Large intestine (tissue), 12 donors: ENCODE data around the gene MAP3K7. TPM values are rescaled to one million over a fixed set of nuclear protein-coding genes. Genes with fewer than 3 reads are reported as not detected.

Source experiments
- DNase-seq, 2 donors: peaks; one replicate each; pipeline versions ENCODE4 v3.0.0 to v3.0.0-alpha.2; 2013
- H3K27ac ChIP-seq: one replicate; pipeline ENCODE4 v1.5.1; 2013; ENCODE audit warnings: low read length
- H3K27me3 ChIP-seq: 2 replicates; pipeline ENCODE4 v1.6.1; 2013; ENCODE audit warnings: low read length; ENCODE audit not compliant: control insufficient read depth, insufficient read depth
- H3K36me3 ChIP-seq: 2 replicates; pipeline ENCODE4 v1.6.1; 2013; ENCODE audit warnings: low read length; ENCODE audit not compliant: control insufficient read depth, insufficient read depth
- H3K4me1 ChIP-seq: one replicate; pipeline ENCODE4 v1.6.1; 2013; ENCODE audit warnings: low read length; ENCODE audit not compliant: control insufficient read depth, insufficient read depth
- H3K4me3 ChIP-seq: one replicate; pipeline ENCODE4 v1.5.1; 2013; ENCODE audit warnings: low read length
- H3K9me3 ChIP-seq: one replicate; pipeline ENCODE4 v1.6.1; 2013; ENCODE audit warnings: mild to moderate bottlenecking, low read depth, low read length, moderate library complexity; ENCODE audit not compliant: control insufficient read depth
- WGBS: methylation state at CpG from one replicate; pipeline ENCODE4 v1.1.5; 2013; ENCODE audit warnings: low lambda C conversion rate; ENCODE audit not compliant: insufficient coverage; 5-methylcytosine and 5-hydroxymethylcytosine counted together
- long read RNA-seq, 11 donors: transcript quantifications; one replicate each; lab custom pipeline, GENCODE V29; 2026
- polyA plus RNA-seq: library from polyadenylated mRNA; unstranded; fragments of 120-200 nt; gene quantifications from one replicate; pipeline ENCODE4 v1.2.1, GENCODE V29; 2013

The MAP3K7 gene
- polyA plus RNA-seq, result 31.8 TPM
- long read RNA-seq, donor 1, full-length matches to known transcripts, result 4 of 4 reads
- long read RNA-seq, donor 1, partial matches to known transcripts, result 0 of 4 reads
- long read RNA-seq, donor 1, other reads (novel, unspliced or antisense), result 0 of 4 reads
- long read RNA-seq, donor 2, full-length matches to known transcripts, result 10 of 17 reads
- long read RNA-seq, donor 2, partial matches to known transcripts, result 7 of 17 reads
- long read RNA-seq, donor 2, other reads (novel, unspliced or antisense), result 0 of 17 reads
- long read RNA-seq, donor 3, full-length matches to known transcripts, result 11 of 16 reads
- long read RNA-seq, donor 3, partial matches to known transcripts, result 5 of 16 reads
- long read RNA-seq, donor 3, other reads (novel, unspliced or antisense), result 0 of 16 reads
- long read RNA-seq, donor 4, full-length matches to known transcripts, result 1 of 1 reads
- long read RNA-seq, donor 4, partial matches to known transcripts, result 0 of 1 reads
- long read RNA-seq, donor 4, other reads (novel, unspliced or antisense), result 0 of 1 reads
- long read RNA-seq, donor 5, full-length matches to known transcripts, result 8 of 15 reads
- long read RNA-seq, donor 5, partial matches to known transcripts, result 7 of 15 reads
- long read RNA-seq, donor 5, other reads (novel, unspliced or antisense), result 0 of 15 reads
- long read RNA-seq, donor 6, full-length matches to known transcripts, result 15 of 15 reads
- long read RNA-seq, donor 6, partial matches to known transcripts, result 0 of 15 reads
- long read RNA-seq, donor 6, other reads (novel, unspliced or antisense), result 0 of 15 reads
- long read RNA-seq, donor 7, full-length matches to known transcripts, result 5 of 5 reads
- long read RNA-seq, donor 7, partial matches to known transcripts, result 0 of 5 reads
- long read RNA-seq, donor 7, other reads (novel, unspliced or antisense), result 0 of 5 reads
- long read RNA-seq, donor 8, full-length matches to known transcripts, result 16 of 16 reads
- long read RNA-seq, donor 8, partial matches to known transcripts, result 0 of 16 reads
- long read RNA-seq, donor 8, other reads (novel, unspliced or antisense), result 0 of 16 reads
- long read RNA-seq, donor 9, full-length matches to known transcripts, result 5 of 13 reads
- long read RNA-seq, donor 9, partial matches to known transcripts, result 8 of 13 reads
- long read RNA-seq, donor 9, other reads (novel, unspliced or antisense), result 0 of 13 reads
- long read RNA-seq, donor 10, full-length matches to known transcripts, result 5 of 5 reads
- long read RNA-seq, donor 10, partial matches to known transcripts, result 0 of 5 reads
- long read RNA-seq, donor 10, other reads (novel, unspliced or antisense), result 0 of 5 reads
- long read RNA-seq, donor 11, full-length matches to known transcripts, result 4 of 4 reads
- long read RNA-seq, donor 11, partial matches to known transcripts, result 0 of 4 reads
- long read RNA-seq, donor 11, other reads (novel, unspliced or antisense), result 0 of 4 reads

- H3K4me3 ChIP-seq, result peak within 1 kb of the TSS; percentile 97
- H3K27ac ChIP-seq, result peak within 1 kb of the TSS; percentile 98
- no peaks in the 10 kb centered on the region for H3K9me3 ChIP-seq
- no peaks in the 10 kb centered on the region for H3K36me3 ChIP-seq
- WGBS, result 0% methylated on average over 1 of the region's 58 CpGs
- no peaks in the 10 kb centered on the region for H3K4me1 ChIP-seq
- no peaks in the 10 kb centered on the region for H3K27me3 ChIP-seq
- peak; percentile 95 to 97 for DNase-seq
Measured at GRCh38 chr6:90586836-90587638, at the start of gene MAP3K7. MAP3K7 (minus strand) TSS chr6:90587072; CDS start chr6:90586883, 189 bp downstream.

- Histone ChIP-seq H3K36me3 (no peaks in the 10 kb centered on the region), H3K27me3 (no peaks in the 10 kb centered on the region), H3K4me3 (no peak overlapping the region), H3K4me1 (no peaks in the 10 kb centered on the region), H3K27ac (no peak overlapping the region), H3K9me3 (no peaks in the 10 kb centered on the region)
- 33% methylated on average over 1 of the region's 1 CpG for WGBS
- DNase-seq, result no peak
Measured at GRCh38 chr6:90631046-90631445, 44.2 kb upstream of the MAP3K7 start.

- WGBS, result no CpG with 5 or more reads among the region's 2 CpGs
- H3K4me1 ChIP-seq, result no peaks in the 10 kb centered on the region
- H3K27me3 ChIP-seq, result no peaks in the 10 kb centered on the region
- H3K9me3 ChIP-seq, result no peaks in the 10 kb centered on the region
- H3K4me3 ChIP-seq, result no peak overlapping the region
- no peaks in the 10 kb centered on the region for H3K36me3 ChIP-seq
- DNase-seq, result no peak
- H3K27ac ChIP-seq, result no peak overlapping the region
Measured at GRCh38 chr6:90621581-90621980, 34.7 kb upstream of the MAP3K7 start.

- H3K27ac ChIP-seq, result no peak overlapping the region
- H3K4me3 ChIP-seq, result no peak overlapping the region
- no peaks in the 10 kb centered on the region for H3K36me3 ChIP-seq
- H3K27me3 ChIP-seq, result peaks cover 7% of the 10 kb centered on the region
- DNase-seq, result no peak
- no CpG with 5 or more reads among the region's 2 CpGs for WGBS
- H3K9me3 ChIP-seq, result no peaks in the 10 kb centered on the region
- no peaks in the 10 kb centered on the region for H3K4me1 ChIP-seq
Measured at GRCh38 chr6:90619221-90619620, 32.3 kb upstream of the MAP3K7 start.

GRCh38 chr6:90612313-90612680, 25.4 kb upstream of the MAP3K7 start:
- Histone ChIP-seq H3K36me3 (no peaks in the 10 kb centered on the region), H3K4me3 (no peak overlapping the region), H3K27ac (no peak overlapping the region), H3K27me3 (peaks cover 46% of the 10 kb centered on the region), H3K4me1 (no peaks in the 10 kb centered on the region), H3K9me3 (no peaks in the 10 kb centered on the region)
- WGBS, result 57% methylated on average over 2 of the region's 6 CpGs
- DNase-seq, result no peak

- Histone ChIP-seq H3K9me3 (no peaks in the 10 kb centered on the region), H3K27ac (peak overlapping the region; percentile 50), H3K27me3 (peaks cover 46% of the 10 kb centered on the region), H3K36me3 (no peaks in the 10 kb centered on the region), H3K4me3 (peak overlapping the region; percentile 43), H3K4me1 (no peaks in the 10 kb centered on the region)
- no peak for DNase-seq
- WGBS, result 40% methylated on average over 4 of the region's 25 CpGs
Measured at GRCh38 chr6:90611543-90612312, 24.9 kb upstream of the MAP3K7 start.

GRCh38 chr6:90610751-90611542, 24.1 kb upstream of the MAP3K7 start:
- 0% methylated on average over 2 of the region's 72 CpGs for WGBS
- peak; percentile 4 to 45 for DNase-seq
- Histone ChIP-seq H3K27ac (peak overlapping the region; percentile 50), H3K4me1 (no peaks in the 10 kb centered on the region), H3K36me3 (no peaks in the 10 kb centered on the region), H3K27me3 (peaks cover 46% of the 10 kb centered on the region), H3K9me3 (no peaks in the 10 kb centered on the region), H3K4me3 (peak overlapping the region; percentile 43)

- Histone ChIP-seq H3K4me1 (no peaks in the 10 kb centered on the region), H3K27me3 (peaks cover 44% of the 10 kb centered on the region), H3K27ac (peak overlapping the region; percentile 17), H3K4me3 (peak overlapping the region; percentile 43), H3K9me3 (no peaks in the 10 kb centered on the region), H3K36me3 (no peaks in the 10 kb centered on the region)
- peak in 1 of 2 donors; percentile 20 for DNase-seq
- WGBS, result 14% methylated on average over 1 of the region's 22 CpGs
Measured at GRCh38 chr6:90610301-90610750, 23.5 kb upstream of the MAP3K7 start.
